GM12864 (cell line): ENCODE results near the gene SPTLC1.

Experiments used
- DNase-seq: peaks from one replicate; pipeline ENCODE4 v3.0.0-alpha.2; 2011; ENCODE audit warnings: low read depth
- H3K4me3 ChIP-seq: 2 replicates; pipeline ENCODE4 v1.5.1; 2011; ENCODE audit warnings: mild to moderate bottlenecking, low read depth, low read length, control low read depth
- TF ChIP-seq, protein P1 (sequence below): IDR thresholded peaks from 2 replicates; pipeline ENCODE4 v1.5.1; 2011; ENCODE audit warnings: low read depth, mild to moderate bottlenecking, moderate library complexity, low read length, control low read depth, inconsistent platforms; ENCODE audit errors: missing control alignments

The SPTLC1 gene

DNA sequence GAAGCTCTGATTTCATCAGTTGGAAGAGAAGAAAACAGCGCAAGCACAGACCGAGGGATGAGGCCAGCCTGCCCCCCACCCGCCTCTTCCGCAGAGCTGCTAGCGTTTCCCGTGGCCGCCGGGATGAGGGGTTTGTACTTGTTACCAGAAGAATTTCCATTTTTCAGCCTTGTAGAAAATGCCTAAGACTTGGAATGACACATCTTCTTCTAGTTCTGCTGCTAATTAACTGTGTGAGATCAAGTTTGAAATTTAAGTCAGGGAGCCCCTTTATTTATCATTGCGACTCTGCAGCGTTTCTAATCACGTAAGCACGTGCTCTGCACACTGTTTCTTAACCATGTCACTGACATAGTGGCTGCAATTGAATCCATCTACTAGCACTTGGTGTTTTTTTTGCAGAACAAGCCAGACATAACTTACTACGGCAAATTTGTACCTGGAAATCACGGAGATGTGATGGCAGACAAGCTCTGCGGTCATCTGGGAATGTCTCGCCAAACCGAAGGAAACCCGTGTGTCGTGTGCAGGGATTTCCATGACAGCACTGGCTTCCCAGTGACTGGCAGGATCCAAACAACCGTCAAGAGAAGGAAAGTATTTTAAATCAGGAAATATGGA, 123.4 kb downstream of the SPTLC1 start:
- DNase-seq, result no peak
- no peak overlapping the region for H3K4me3 ChIP-seq
- TF ChIP-seq, protein P1, sequence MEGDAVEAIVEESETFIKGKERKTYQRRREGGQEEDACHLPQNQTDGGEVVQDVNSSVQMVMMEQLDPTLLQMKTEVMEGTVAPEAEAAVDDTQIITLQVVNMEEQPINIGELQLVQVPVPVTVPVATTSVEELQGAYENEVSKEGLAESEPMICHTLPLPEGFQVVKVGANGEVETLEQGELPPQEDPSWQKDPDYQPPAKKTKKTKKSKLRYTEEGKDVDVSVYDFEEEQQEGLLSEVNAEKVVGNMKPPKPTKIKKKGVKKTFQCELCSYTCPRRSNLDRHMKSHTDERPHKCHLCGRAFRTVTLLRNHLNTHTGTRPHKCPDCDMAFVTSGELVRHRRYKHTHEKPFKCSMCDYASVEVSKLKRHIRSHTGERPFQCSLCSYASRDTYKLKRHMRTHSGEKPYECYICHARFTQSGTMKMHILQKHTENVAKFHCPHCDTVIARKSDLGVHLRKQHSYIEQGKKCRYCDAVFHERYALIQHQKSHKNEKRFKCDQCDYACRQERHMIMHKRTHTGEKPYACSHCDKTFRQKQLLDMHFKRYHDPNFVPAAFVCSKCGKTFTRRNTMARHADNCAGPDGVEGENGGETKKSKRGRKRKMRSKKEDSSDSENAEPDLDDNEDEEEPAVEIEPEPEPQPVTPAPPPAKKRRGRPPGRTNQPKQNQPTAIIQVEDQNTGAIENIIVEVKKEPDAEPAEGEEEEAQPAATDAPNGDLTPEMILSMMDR, result no peak

GRCh38 chr9:91986248-91986647, 129.0 kb downstream of the SPTLC1 start:
- TF ChIP-seq, protein P1, result no peak
- H3K4me3 ChIP-seq, result no peak overlapping the region
- DNase-seq, result no peak

GRCh38 chr9:91985692-91986091, 129.5 kb downstream of the SPTLC1 start:
- H3K4me3 ChIP-seq, result no peak overlapping the region
- TF ChIP-seq, protein P1, result no peak
- no peak for DNase-seq
